IPS DF 4.7 (cell line): ENCODE data around the gene ZNF726.
"Not testable (repeated sequence)": the region's sequence is repeated elsewhere in the genome, so short reads cannot be mapped to it uniquely, and the experiment has no call there.

ENCODE experiments used
- DNase-seq: peaks from one replicate; pipeline ENCODE4 v3.0.0-alpha.2; 2013; ENCODE audit warnings: low spot score; ENCODE audit errors: extremely low read depth

ZNF726 gene

GRCh38 chr19:23914402-23915286 is at the start of gene ZNF726:
TSS of gene ZNF726 (plus strand) at chr19:23914886. CDS start at chr19:23914995, 109 bp downstream.
- peak; percentile 87 for DNase-seq

GRCh38 chr19:23867895-23868294 is 46.8 kb upstream of the ZNF726 start:
- DNase-seq: no peak

- DNase-seq: no peak
Measured at GRCh38 chr19:23868630-23869029, 46.1 kb upstream of the ZNF726 start.

GRCh38 chr19:23872282-23872919 is 42.3 kb upstream of the ZNF726 start:
- DNase-seq: no peak

- no peak for DNase-seq
Measured at GRCh38 chr19:23876261-23876660, 38.4 kb upstream of the ZNF726 start.

- not testable (repeated sequence) for DNase-seq
Measured at GRCh38 chr19:23876756-23877155, 37.9 kb upstream of the ZNF726 start.

- DNase-seq: no peak
Measured at GRCh38 chr19:23882493-23882892, 32.2 kb upstream of the ZNF726 start.

- DNase-seq: no peak
Measured at GRCh38 chr19:23884363-23884762, 30.3 kb upstream of the ZNF726 start.

GRCh38 chr19:23887642-23888041 is 27.0 kb upstream of the ZNF726 start:
- DNase-seq: no peak

GRCh38 chr19:23896096-23896495 is 18.6 kb upstream of the ZNF726 start:
- not testable (repeated sequence) for DNase-seq

- DNase-seq: no peak
Measured at GRCh38 chr19:23896912-23897311, 17.8 kb upstream of the ZNF726 start.

GRCh38 chr19:23901360-23901759 is 13.3 kb upstream of the ZNF726 start:
- no peak for DNase-seq

- no peak for DNase-seq
Measured at GRCh38 chr19:23904406-23904805, 10.3 kb upstream of the ZNF726 start.

- no peak for DNase-seq
Measured at GRCh38 chr19:23905771-23906170, 8.9 kb upstream of the ZNF726 start.

- no peak for DNase-seq
Measured at GRCh38 chr19:23906835-23907234, 7.9 kb upstream of the ZNF726 start.

GRCh38 chr19:23908165-23908564 is 6.5 kb upstream of the ZNF726 start:
- no peak for DNase-seq

- no peak for DNase-seq
Measured at GRCh38 chr19:23909222-23909621, 5.5 kb upstream of the ZNF726 start.

- DNase-seq: no peak
Measured at GRCh38 chr19:23913931-23914330, 755 bp upstream of the ZNF726 start.

GRCh38 chr19:23916991-23917390 is 2.3 kb downstream of the ZNF726 start:
- no peak for DNase-seq

GRCh38 chr19:23917856-23918255 is 3.2 kb downstream of the ZNF726 start:
- DNase-seq: peak; percentile 28

- no peak for DNase-seq
Measured at GRCh38 chr19:23925285-23925684, 10.6 kb downstream of the ZNF726 start.

- no peak for DNase-seq
Measured at GRCh38 chr19:23932878-23933277, 18.2 kb downstream of the ZNF726 start.

GRCh38 chr19:23937031-23937430 is 22.3 kb downstream of the ZNF726 start:
- DNase-seq: not testable (repeated sequence)
